ENCODE results near the gene CNOT10.
"Not testable (repeated sequence)": the region's sequence is repeated elsewhere in the genome, so short reads cannot be mapped to it uniquely, and the experiment has no call there.

Gene CNOT10, protein sequence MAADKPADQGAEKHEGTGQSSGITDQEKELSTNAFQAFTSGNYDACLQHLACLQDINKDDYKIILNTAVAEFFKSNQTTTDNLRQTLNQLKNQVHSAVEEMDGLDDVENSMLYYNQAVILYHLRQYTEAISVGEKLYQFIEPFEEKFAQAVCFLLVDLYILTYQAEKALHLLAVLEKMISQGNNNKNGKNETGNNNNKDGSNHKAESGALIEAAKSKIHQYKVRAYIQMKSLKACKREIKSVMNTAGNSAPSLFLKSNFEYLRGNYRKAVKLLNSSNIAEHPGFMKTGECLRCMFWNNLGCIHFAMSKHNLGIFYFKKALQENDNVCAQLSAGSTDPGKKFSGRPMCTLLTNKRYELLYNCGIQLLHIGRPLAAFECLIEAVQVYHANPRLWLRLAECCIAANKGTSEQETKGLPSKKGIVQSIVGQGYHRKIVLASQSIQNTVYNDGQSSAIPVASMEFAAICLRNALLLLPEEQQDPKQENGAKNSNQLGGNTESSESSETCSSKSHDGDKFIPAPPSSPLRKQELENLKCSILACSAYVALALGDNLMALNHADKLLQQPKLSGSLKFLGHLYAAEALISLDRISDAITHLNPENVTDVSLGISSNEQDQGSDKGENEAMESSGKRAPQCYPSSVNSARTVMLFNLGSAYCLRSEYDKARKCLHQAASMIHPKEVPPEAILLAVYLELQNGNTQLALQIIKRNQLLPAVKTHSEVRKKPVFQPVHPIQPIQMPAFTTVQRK

DNA sequence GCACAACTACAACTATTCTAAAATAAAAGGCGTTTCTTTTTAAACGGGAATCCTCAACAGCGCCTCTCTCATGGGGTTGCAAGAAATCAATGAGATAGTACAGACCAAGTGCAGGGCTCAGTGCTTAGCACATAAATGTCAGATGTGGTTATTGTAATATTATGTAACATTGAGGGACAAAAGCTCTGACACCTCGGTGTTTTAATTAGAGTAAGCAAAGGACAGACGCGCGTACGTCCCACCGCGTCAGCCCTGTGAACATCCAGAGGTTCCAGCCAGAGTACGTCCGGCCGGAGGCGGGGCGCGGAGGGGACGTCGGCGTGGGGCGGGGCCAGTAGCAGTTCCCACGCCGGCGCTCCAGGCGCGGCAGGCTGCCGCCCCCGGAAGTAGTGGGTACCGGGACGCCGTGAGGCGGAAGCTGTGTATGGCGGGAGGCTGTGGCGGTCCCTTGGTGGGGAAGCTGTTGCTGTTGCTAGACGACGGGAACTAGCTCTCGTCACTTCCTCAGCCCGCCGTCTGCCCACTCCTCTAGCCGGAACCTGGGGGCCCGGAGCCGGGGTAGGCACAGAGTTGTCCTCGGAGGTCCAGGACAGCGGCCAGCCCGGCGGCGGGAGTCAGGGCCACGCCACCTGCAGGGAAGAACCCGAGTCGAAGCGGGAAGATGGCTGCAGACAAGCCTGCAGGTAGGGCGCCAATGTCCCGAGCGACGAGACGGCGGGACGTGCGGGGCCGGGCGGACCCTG, at the start of gene CNOT10:
CNOT10 (plus strand) TSS at position 389 of the 743 bp plus-strand sequence; CDS start at position 662, 273 bp downstream.
- peak; percentile 89 for DNase-seq (ENCODE audit: low read depth)

DNA sequence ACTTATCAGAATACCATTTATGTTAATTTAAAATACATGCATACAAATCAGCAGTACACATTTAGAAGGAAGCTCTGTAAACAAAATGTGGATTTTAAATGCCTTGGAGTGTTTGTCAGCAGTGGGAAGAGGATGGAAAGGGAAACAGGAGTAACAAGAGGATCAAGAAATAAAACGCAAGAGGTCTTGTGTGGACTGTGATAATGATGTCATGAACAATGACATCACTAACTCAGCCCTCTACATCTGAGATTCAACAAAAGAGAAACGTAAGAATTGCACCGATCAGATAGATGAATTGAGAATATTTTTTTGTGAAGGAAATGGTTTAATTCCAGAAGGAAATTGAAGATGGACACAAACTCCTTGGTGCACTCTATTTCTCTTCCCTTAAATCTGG, 44.0 kb upstream of the CNOT10 start:
- no peak for DNase-seq (ENCODE audit: low read depth)

DNA sequence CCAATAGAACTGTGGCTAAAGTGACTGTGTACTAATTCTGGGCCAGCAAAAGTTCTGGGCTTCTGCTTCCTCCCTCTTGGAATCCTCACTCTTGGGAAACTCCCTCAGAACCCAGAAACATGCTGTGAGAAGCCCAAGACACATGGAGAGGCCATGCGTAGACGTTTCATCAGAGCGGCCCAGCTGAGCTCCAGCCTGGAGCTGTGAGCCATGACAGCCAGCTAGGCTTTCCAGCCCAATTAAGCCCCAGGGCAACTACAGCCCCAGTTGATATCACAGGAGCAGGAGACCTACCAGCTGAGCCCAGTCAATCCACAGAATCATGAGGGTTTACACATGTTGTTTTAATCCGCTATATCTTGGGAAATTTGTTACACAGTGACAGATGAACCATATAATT, 43.6 kb upstream of the CNOT10 start:
- no peak for DNase-seq (ENCODE audit: low read depth)

DNA sequence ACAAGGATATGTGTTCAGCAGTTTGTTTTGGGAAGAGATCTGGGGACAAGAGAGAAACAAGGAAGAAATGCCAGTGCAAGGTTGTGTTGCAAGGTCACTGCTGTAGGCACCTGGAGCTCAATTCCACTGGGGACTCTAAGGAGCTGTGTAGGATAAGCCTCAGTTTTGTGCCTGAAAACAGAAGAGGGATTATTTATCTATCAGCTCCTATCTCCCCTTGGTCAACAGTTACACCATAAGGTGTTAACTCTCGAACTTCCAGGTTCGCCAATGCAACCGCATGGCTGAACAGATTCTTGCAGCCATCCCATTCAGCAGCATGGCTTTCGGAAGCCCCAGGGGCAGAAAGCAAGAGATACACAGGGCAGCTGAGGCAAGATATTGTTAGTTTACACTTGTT, 41.6 kb upstream of the CNOT10 start:
- DNase-seq (ENCODE audit: low read depth) = no peak

DNA sequence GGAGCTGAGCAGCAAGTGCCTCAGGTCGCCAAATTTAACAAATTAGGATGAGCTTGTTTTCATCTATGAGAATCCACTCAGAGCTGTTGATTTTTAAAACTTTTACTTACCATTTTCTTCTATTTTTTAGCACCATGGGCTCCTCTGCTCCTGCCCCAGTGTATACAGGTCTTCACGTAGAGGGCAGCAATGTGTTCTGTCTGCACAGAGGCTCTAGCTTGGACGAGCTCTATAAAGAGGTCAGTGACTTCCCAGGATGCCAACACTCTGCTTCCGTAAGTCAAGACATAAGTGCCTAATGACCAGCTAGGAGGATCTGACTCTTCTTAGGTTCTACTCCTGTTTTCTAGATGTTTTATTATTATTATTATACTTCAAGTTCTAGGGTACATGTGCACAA, 41.2 kb upstream of the CNOT10 start:
- DNase-seq (ENCODE audit: low read depth) = no peak

DNA sequence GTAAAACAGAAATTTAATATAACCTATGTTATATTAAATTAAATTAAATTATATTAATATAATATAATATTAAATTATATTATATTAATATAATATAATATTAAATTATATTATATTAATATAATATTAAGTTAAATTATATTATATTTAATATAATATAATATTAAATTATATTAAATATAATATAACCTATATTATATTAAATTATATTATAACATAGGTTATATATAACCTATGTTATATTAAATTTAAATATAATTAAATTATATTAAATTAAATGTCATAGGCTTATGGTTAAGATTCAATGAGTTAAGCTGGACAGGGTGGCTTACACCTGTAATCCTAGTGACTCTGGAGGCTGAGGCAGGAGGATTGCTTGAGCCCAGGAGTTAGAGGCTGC, 40.6 kb upstream of the CNOT10 start:
- no peak for DNase-seq (ENCODE audit: low read depth)

DNA sequence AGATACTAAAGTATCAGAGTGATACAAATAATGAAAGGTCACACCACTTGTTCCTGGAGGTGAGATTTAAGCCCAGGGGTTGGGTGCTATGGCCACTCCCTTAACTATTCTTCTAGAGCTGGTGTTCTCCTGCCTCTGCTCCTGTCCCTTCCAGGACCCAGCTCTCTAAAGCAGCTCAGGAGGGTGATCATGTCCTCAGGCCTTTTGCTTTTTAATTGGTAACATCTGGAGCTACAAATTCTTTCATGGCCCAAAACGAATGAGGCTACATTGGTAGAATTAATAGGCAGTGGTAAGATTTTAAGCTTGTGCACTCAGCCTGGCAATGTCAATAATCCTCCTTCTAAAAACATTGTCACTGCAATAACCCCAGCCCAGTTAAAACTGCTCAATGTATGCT, 38.2 kb upstream of the CNOT10 start:
- no peak for DNase-seq (ENCODE audit: low read depth)

DNA sequence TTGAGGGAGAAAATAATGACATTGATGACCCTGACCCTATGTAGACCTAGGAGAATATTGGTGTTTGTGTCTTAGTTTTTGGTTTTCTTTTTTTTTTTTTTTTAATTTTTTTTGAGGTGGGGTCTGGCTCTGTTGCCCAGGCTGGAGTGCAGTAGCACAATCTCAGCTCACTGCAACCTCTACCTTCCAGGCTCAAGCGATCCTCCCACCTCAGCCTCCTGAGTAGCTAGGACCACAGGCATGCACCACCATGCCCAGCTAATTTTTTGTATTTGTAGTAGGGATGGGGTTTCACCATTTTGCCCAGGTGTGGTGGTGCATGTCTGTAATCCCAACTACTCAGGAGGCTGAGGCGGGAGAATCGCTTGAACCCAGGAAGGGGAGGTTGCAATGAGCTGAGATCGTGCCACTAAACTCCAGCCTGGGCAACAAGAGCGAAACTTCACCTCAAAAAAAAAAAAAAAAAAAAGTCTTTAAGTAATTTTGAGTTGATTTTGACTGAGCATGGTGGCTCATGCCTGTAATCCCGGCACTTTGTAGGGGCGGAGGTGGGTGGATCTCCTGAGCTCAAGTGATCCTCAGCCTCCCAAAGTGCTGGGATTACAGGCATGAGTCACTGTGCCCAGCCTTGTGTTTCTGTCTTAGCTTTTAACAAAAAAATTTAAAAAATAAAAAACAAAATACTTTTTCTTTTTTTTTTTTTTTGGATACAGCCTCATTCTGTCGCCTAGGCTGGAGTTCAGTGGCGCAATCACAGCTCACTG, 32.5 kb upstream of the CNOT10 start:
- not testable (repeated sequence) for DNase-seq (ENCODE audit: low read depth)

DNA sequence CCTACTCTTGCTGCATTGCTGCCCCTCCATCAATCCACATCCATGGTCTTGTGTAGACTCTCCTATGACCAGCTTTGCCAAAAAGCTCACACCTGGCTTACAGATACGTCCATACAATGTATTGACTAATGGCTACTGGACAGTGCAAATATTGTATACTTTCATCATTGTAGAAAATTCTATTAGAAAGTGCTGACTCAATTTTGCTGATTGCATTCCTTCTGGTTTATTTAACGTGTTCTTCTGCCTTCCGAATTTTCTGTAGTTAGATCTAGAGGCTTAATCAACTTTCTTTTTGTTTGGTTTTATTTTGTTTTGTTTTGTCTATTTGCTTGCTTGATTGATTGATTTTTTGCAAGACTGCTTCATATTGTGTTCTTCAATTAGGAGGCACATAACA, 29.8 kb upstream of the CNOT10 start:
- DNase-seq (ENCODE audit: low read depth) = no peak

DNA sequence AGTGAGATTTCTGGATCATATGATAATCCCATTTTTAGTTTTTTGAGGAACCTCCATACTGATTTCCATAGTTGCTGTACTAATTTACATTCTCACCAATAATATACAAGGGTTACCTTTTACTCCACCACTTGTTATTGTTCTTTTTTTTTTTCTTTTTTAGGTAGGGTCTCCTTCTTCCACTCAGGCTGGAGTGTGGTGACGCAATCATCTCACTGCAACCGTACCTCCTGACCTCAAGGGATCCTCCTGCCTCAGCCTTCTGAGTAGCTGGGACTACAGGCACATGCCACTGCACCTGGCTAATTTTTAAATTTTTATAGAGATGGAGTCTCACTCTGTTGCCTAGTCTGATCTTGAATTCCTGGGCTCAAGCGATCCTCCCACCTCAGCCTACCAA, 24.4 kb upstream of the CNOT10 start:
- no peak for DNase-seq (ENCODE audit: low read depth)

DNA sequence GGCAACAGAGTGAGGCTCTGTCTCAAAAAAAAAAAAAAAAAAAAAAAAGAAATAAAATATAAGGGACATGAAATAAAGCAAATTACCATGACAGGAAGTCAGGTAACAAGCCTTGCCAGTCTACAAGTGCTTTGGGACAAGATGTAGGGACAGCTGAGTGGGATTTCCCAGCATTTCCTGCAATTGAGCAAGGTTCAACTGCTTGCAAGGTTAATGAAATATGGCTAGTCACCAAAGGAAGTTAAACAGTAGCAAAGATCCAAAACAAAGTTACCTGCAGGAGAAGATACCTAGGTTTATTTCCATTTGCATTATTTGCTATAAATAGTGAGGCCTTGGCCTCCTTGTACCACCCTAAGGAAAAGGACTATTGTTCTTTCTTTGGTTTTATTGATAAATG, 22.3 kb upstream of the CNOT10 start:
- no peak for DNase-seq (ENCODE audit: low read depth)

DNA sequence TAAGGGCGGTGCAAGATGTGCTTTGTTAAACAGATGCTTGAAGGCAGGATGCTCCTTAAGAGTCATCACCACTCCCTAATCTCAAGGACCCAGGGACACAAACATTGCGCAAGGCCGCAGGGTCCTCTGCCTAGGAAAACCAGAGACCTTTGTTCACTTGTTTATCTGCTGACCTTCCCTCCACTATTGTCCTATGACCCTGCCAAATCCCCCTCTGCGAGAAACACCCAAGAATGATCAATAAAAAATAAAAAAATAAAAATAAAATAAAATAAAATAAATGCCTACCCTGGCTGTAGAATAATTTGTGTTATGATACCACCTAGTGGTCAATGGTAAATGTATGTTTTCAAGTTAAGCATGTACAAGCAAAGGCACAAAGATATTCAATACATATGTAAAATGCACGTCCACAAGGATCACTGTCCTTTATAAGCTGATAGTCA, 20.3 kb upstream of the CNOT10 start:
- DNase-seq (ENCODE audit: low read depth) = not testable (repeated sequence)

DNA sequence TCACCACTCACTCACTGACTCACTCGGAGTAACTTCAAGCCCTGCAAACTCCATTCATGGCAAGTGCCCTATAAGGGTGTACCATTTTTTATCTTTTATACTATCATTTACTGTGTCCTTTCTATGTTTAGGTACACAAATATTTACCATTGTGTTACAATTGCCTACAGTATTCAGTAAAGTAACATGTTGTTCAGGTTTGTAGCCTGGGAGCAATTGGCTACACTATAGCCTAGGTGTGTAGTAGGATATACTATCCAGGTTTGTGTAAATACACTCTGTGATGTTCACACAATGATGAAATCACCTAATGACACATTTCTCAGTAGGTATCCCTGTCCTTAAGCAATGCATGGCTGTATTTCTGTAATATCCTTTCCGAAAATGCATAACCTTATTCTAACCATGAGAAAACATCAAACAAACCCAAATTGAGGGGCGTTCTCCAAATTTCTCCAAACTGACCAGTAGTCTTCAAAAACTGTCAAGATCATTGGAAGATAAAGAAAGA, 17.9 kb upstream of the CNOT10 start:
- DNase-seq (ENCODE audit: low read depth) = no peak

DNA sequence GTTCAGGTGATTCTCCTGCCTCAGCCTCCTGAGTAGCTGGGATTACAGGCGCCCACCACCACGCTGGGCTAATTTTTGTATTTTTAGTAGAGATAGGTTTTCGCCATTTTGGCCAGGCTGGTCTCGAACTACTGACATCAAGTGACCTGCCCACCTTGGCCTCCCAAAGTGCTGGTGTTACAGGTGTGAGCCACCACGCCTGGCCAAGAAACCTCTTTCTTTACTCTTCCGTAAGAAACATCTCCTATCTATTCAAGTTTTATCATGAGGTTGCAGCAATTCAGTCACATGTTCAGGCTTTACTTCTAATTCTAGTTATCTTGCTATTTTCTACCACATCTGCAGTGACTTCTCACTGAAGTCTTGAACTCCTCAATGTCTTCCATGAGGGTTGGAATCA, 15.8 kb upstream of the CNOT10 start:
- not testable (repeated sequence) for DNase-seq (ENCODE audit: low read depth)

DNA sequence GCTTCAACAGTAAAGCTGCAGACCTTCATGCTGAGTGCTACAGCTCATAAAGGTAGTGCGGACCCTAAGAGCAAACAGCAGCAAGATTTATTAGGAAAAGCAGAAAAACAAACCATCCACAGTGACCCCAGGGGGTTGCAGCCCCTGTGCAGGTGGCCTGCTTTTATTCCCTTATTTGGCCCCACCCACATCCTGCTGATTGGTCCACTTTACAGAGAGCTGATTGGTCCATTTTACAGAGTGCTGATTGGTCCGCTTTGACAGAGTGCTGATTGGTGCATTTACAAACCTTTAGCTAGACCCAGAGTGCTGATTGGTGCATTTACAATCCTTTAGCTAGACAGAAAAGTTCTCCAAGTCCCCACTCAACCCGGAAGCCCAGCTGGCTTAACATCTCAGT, 11.3 kb upstream of the CNOT10 start:
- not testable (repeated sequence) for DNase-seq (ENCODE audit: low read depth)

DNA sequence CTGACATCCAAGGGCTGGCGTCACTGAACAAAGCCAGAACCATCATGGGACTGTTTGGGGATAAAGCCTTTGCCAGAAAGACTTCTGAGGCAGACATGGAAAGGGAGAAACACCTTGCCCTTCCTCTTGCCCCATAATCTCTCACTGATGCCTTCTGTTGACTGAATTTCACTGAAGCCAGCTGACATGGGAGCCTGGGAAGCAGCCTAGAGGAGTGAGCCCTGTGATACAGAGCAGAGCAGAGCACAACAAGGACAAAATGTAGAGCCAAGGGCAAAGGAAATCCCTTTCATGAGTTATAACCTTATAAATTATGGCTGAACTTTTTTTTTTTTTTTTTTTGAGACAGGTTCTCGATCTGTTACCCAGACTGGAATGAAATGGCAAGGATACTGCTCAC, 9.8 kb upstream of the CNOT10 start:
- no peak for DNase-seq (ENCODE audit: low read depth)

DNA sequence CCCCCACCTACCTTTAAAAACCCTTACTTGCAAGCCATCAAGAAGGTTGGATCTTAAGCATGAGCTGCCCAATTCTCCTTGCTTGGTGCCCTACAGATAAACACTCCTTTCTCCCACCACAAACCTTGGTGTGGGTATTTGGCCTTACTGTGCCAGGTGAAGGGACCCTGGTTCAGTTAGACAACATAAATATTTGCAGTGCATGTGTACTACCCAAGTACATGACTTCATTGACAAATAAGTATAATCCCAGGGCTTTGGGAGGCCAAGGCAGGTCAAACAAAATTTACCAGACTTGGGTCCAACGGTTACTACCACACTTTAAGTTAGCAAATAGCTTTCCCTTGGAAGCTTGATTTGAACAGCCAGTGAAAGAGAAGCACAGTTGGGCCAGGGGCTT, 9.3 kb upstream of the CNOT10 start:
- no peak for DNase-seq (ENCODE audit: low read depth)

DNA sequence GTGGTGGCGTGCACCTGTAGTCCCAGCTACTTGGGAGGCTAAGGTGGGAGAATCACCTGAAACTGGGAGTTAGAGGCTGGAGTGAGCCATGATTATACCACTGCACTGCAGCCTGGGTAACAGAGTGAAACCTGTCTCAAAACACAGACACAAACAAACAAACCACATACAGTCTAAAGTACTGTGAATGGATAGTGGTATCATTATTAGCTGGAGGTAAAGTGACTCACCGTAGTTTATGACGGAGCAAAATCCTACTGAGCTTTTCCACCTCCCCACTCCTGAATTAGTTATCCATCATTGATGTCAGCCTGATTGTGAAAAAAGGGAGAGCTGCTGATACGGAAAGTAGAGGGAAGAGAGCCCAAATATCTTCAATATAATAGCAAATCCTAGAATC, 3.2 kb upstream of the CNOT10 start:
- DNase-seq (ENCODE audit: low read depth) = no peak

DNA sequence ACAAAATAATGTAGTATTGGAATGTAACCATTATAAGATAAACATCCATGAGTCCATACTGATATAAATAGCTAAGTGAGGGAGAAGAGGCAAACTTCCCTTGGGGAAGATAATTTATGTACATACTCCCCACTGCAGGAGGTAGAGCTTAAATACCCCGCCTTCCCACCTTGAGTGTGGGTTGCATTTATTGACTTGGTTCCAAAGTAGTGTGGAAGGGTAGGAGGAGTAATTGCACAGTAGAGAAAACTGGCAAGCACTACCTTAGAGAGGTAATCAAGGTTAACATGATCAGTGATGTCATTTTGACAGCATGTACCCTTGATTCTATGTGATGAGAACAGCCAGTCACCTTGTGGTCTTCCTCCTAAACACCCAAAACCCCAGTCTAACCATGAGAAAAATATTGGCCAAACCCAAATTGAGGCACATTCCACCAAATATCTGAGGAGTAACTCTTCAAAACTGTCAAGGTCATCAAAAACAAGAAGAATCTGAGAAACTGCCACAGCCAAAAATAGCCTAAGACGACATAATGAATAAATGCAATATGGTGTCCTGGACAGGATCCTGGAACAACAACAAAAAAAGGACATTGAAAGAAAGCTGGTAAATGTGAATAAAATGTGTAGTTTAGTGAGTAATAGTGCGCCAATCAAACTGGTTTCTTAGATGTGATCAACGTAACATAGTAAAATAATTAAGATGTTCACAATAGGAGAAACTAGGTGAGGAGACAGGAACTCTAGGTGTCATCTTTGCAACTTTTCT, 774 bp upstream of the CNOT10 start:
- DNase-seq (ENCODE audit: low read depth) = no peak

DNA sequence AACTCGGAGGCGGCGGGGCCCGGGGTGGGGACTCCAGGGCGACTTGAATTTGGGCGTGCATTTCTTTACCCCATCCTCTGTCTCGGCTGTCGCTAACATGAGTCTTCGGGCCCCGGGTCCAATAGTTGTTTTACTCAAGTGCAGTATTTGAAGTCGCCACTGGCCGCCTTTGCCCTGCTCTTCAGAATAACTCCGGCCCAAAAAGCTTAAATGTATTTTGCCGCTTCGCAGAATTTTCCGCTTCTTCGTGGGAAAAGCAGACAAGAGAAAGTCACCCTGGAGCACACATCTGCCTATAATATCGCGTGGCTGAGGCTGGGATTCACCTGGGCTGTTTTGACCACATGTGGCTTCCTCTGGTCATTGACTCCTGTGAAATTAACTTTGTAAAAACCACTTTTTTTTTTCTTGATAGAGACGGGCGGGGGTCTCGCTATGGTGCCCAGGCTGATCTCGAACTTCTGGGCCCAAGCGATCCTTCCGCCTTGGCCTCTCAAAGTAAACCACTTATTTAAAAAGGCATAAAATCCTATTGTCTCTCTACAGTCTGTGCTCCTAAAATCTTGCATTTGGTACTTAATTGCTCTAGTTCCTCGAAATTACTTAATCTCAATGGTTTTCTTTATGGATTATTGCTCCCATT, 676 bp downstream of the CNOT10 start:
- DNase-seq (ENCODE audit: low read depth) = no peak

All from CMK (cell line).